ENCODE results near the gene IRAK2. TPM values are rescaled to one million over a fixed set of nuclear protein-coding genes. Genes with fewer than 3 reads are reported as not detected.
A peak's percentile ranks its signal among the peaks of the same experiment; 100 is the strongest.

The IRAK2 gene
- polyA plus RNA-seq, 2 of the 4 experiments (the other 2 are of a cell fraction): 7.9 to 12.5 TPM

DNA sequence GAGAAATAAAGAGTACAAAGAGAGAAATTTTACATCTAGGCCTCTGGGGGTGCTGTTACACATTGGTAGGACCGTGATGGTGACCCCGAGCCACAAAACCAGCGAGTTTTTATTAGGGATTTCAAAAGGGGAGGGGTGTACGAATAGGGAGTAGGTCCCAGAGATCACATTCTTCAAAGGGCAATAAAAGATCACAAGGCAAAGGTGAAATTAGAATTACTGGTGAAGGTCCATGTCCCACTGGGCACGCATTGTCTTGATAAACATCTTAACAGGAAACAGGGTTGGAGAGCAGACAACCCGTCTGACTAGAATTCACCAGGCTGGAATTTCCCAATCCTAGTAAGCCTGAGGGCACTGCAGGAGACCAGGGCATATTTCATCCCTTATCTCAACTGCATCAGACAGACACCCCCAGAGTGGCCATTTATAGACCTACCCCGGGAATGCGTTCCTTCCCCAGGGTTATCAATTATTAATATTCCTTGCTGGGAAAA lies 4.3 kb downstream of the IRAK2 start (continued):
- TF ChIP-seq, protein P1, sequence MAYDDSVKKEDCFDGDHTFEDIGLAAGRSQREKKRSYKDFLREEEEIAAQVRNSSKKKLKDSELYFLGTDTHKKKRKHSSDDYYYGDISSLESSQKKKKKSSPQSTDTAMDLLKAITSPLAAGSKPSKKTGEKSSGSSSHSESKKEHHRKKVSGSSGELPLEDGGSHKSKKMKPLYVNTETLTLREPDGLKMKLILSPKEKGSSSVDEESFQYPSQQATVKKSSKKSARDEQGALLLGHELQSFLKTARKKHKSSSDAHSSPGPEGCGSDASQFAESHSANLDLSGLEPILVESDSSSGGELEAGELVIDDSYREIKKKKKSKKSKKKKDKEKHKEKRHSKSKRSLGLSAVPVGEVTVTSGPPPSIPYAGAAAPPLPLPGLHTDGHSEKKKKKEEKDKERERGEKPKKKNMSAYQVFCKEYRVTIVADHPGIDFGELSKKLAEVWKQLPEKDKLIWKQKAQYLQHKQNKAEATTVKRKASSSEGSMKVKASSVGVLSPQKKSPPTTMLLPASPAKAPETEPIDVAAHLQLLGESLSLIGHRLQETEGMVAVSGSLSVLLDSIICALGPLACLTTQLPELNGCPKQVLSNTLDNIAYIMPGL (CRISPR knock-in tag; IDR thresholded peaks at IDR 0.05; ENCODE audit: borderline replicate concordance): no peak
- TF ChIP-seq SREBF2 (IDR thresholded peaks at IDR 0.05) (no peak), CEBPB (IDR thresholded peaks at IDR 0.05) (peak; percentile 47 to 79; a peak in 3 of 4 replicates), ZNF302 (CRISPR knock-in tag; IDR thresholded peaks at IDR 0.05) (no peak), NFE2L2 (conservative IDR thresholded peaks at IDR 0.05; ENCODE audit: low read length) (no peak)

DNA sequence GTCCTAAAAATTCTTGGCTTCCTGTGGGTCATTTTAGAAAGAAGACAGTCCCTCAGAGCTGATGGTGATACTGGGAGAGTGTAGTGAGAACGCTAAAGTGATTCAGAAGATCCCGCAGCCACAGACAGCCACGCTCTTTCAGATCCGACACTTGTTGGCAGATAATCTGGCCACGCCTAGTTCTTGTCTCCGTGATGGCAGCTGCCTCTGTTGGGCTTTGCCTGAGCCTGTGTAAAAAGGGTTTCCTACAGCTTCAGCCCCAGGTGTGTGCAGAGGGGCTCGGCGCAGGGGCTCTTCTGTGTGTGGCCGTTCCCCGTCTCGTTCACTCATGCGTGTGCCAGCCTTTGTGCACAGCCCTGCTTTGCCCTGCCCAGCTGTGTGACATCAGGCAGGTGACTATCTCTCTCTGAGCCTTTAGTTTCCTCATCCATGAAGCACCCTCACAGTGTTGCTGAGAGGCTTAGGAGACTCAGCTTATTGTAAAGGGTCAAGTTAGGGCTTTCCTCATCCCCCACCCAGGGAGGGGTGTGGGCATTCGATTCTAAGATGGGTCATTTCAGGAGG lies 6.3 kb downstream of the IRAK2 start:
- Histone ChIP-seq H3K4me1 (peaks cover 52% of the 10 kb centered on the region), H3K4me2 (no peak overlapping the region), H3K27ac (peak overlapping the region; percentile 77 to 82; a peak in 5 of 6 replicates), H3K4me3 (no peak overlapping the region), H3K9me3 (no peaks in the 10 kb centered on the region)
- no peak for FAIRE-seq
- 87% methylated on average over 13 of the region's 13 CpGs for WGBS (ENCODE audit: missing lambda C conversion rate)
- ChIA-PET CTCF (interaction anchor here (1.0 to 2.3 kb wide), 4 partner anchors 10 to 115 kb away, joined by 3 to 9 read pairs (median 4); no protein-coding TSS in a partner anchor), POLR2A (no interaction called here)
- no peak for ATAC-seq
- TF ChIP-seq ZFP36 (IDR thresholded peaks at IDR 0.05; ENCODE audit: borderline replicate concordance, partially characterized antibody) (peak; percentile 6), PHF8 (IDR thresholded peaks at IDR 0.05; ENCODE audit: borderline replicate concordance, low read depth) (no peak)
- no peak for DNase-seq (ENCODE audit: low read depth in 1 of 2, low spot score in 1 of 2)

DNA sequence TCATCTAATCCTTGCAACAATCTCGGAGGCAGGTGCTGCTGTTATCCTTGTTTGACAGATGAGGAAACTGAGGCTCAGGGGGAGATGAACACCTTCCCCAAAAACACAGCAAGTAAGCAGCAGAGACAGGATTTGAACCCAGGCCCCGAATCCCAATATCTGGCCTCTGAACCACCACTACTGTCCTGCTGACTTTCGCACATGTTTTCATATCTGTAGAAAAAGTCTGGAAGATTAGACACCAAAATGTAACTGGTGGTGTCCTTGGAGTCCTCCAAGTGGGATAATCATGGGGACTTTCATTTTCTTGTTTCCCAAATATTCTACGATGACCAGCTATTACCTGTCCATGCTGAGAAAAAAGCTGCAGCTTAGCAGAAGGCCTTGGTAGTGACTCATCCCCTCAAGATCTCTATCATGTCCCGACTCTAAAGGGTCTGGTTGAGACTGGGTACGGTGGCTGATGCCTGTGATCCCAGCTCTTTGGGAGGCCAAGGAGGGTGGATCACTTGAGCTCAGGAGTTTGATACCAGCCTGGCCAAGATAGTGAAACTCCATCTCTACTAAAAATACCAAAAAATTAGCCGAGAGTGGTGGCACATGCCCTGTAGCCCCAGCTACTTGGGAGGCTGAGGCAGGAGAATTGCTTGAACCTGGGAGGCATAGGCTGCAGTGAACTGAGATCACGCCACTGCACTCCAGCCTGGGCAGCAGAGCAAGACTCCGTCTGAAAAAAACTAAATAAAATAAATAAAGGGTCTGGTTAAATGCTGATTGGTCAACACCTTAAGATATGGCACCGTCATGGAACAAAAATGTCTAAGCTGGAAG lies 8.6 kb downstream of the IRAK2 start:
- H3K9me3 ChIP-seq: no peaks in the 10 kb centered on the region
- ChIA-PET POLR2A (interaction anchor here (0.8 to 2.0 kb wide), 3 partner anchors 8 to 32 kb away, joined by 3 to 9 read pairs (median 3); no protein-coding TSS in a partner anchor), CTCF (interaction anchor here (0.9 to 3.1 kb wide), 9 partner anchors 11 to 108 kb away, joined by 3 to 19 read pairs (median 5); no protein-coding TSS in a partner anchor)
- ATAC-seq (peak; percentile 46 to 51; a peak in 3 of 6 replicates), DNase-seq (ENCODE audit: low read depth in 1 of 2, low spot score in 1 of 2) (peak; percentile 26 to 31), FAIRE-seq (no peak)
- no peak overlapping the region for H3K4me3 ChIP-seq
- peak overlapping the region; percentile 57 for H3K4me2 ChIP-seq
- peaks cover 50% of the 10 kb centered on the region for H3K4me1 ChIP-seq
- peak overlapping the region; percentile 72 to 81 for H3K27ac ChIP-seq
- 61% methylated on average over 10 of the region's 10 CpGs for WGBS (ENCODE audit: missing lambda C conversion rate)
- TF ChIP-seq, protein P1 (CRISPR knock-in tag; IDR thresholded peaks at IDR 0.05; ENCODE audit: borderline replicate concordance): no peak
- no peak for TF ChIP-seq MYC (IDR thresholded peaks at IDR 0.05; ENCODE audit: borderline replicate concordance, low read length)
- TF ChIP-seq TP53 (CRISPR knock-in tag; IDR thresholded peaks at IDR 0.05): no peak
- TF ChIP-seq RAD21 (conservative IDR thresholded peaks at IDR 0.05 in 1 of 2, IDR thresholded peaks at IDR 0.05 in 1 of 2): no peak
- TF ChIP-seq, protein P2, sequence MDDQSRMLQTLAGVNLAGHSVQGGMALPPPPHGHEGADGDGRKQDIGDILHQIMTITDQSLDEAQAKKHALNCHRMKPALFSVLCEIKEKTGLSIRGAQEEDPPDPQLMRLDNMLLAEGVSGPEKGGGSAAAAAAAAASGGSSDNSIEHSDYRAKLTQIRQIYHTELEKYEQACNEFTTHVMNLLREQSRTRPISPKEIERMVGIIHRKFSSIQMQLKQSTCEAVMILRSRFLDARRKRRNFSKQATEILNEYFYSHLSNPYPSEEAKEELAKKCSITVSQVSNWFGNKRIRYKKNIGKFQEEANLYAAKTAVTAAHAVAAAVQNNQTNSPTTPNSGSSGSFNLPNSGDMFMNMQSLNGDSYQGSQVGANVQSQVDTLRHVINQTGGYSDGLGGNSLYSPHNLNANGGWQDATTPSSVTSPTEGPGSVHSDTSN (IDR thresholded peaks at IDR 0.05): no peak
- no peak for TF ChIP-seq PHF8 (IDR thresholded peaks at IDR 0.05; ENCODE audit: borderline replicate concordance, low read depth)
- TF ChIP-seq FOSL2 (IDR thresholded peaks at IDR 0.05): peak; percentile 5; the same call in 1 of the 2 replicates
- peak; percentile 73 for TF ChIP-seq FOSL2 (CRISPR knock-in tag; IDR thresholded peaks at IDR 0.05)
- no peak for TF ChIP-seq EHMT2 (IDR thresholded peaks at IDR 0.05; ENCODE audit: low read depth)

Data from A549 (cell line).